CD14-positive monocyte (primary cell): ENCODE measurements around the gene DNAJC2. TPM values are rescaled to one million over a fixed set of nuclear protein-coding genes. Genes with fewer than 3 reads are reported as not detected.

Experiments used
- DNase-seq, 3 donors: peaks; one replicate each; pipeline ENCODE4 v3.0.0-alpha.2; 2011 to 2022
- H2AFZ ChIP-seq: 2 replicates; pipeline ENCODE4 v1.6.0; 2012; ENCODE audit warnings: mild to moderate bottlenecking, low read depth, low read length, inconsistent platforms; ENCODE audit not compliant: insufficient read depth, poor library complexity, severe bottlenecking
- H3K27ac ChIP-seq, 2 donors: 1 replicate in 1 of 2; 2 replicates in 1 of 2; pipeline ENCODE4 v1.5.1; 2012 to 2013; ENCODE audit warnings: low read length in 2 of 2, control low read depth in 1 of 2, inconsistent platforms in 1 of 2, low read depth in 1 of 2, mild to moderate bottlenecking in 1 of 2
- H3K27me3 ChIP-seq, 2 donors: one replicate each; pipeline versions ENCODE4 v1.6.0 to v1.6.1; 2011 to 2013; ENCODE audit warnings: low read length in 2 of 2; ENCODE audit not compliant: control insufficient read depth in 2 of 2, insufficient read depth in 2 of 2
- H3K36me3 ChIP-seq, 2 donors: replicated peaks in 1 of 2; 1 replicate in 1 of 2; 2 replicates in 1 of 2; pipeline versions ENCODE4 v1.5.1 to v1.6.1; 2012 to 2013; ENCODE audit warnings: low read length in 2 of 2, control low read depth in 1 of 2, inconsistent platforms in 1 of 2, mild to moderate bottlenecking in 1 of 2; ENCODE audit not compliant: insufficient read depth in 2 of 2, control insufficient read depth in 1 of 2
- H3K4me1 ChIP-seq, 2 donors: 1 replicate in 1 of 2; 2 replicates in 1 of 2; pipeline versions ENCODE4 v1.5.1 to v1.6.1; 2012 to 2013; ENCODE audit warnings: low read length in 2 of 2, control low read depth in 1 of 2, inconsistent platforms in 1 of 2, mild to moderate bottlenecking in 1 of 2, moderate library complexity in 1 of 2; ENCODE audit not compliant: insufficient read depth in 2 of 2, control insufficient read depth in 1 of 2
- H3K4me2 ChIP-seq: replicated peaks from 2 replicates; pipeline ENCODE3; 2012; ENCODE audit warnings: low read length, moderate library complexity, mild to moderate bottlenecking; ENCODE audit not compliant: poor library complexity, severe bottlenecking; ENCODE audit errors: extremely low read depth
- H3K4me3 ChIP-seq, 3 experiments: fragments of 200-600 bp in 1 of 3; sonication (generic) in 1 of 3; replicated peaks in 1 of 3; 1 replicate in 2 of 3; 2 replicates in 1 of 3; pipeline ENCODE4 v1.5.1; 2011 to 2013; ENCODE audit warnings: low read length in 3 of 3, mild to moderate bottlenecking in 3 of 3, control low read depth in 2 of 3, low read depth in 2 of 3, inconsistent platforms in 1 of 3, moderate library complexity in 1 of 3
- H3K79me2 ChIP-seq: 2 replicates; pipeline ENCODE4 v1.6.0; 2012; ENCODE audit warnings: mild to moderate bottlenecking, control low read depth, inconsistent platforms, low read length, moderate library complexity; ENCODE audit not compliant: insufficient read depth
- H3K9ac ChIP-seq: 2 replicates; pipeline ENCODE4 v1.6.0; 2017; ENCODE audit warnings: low read length, mild to moderate bottlenecking; ENCODE audit not compliant: insufficient read depth, poor library complexity, severe bottlenecking
- H3K9me3 ChIP-seq, 2 donors: replicated peaks in 1 of 2; 1 replicate in 1 of 2; 2 replicates in 1 of 2; pipeline versions ENCODE4 v1.5.1 to v1.6.1; 2012 to 2013; ENCODE audit warnings: low read length in 2 of 2, control low read depth in 1 of 2; ENCODE audit not compliant: control insufficient read depth in 1 of 2, insufficient read depth in 1 of 2
- H4K20me1 ChIP-seq: 2 replicates; pipeline ENCODE4 v1.6.0; 2012; ENCODE audit warnings: mild to moderate bottlenecking, low read length, control low read depth, moderate library complexity; ENCODE audit not compliant: insufficient read depth
- H3K27ac Mint-ChIP-seq, 7 donors: one replicate each; pipeline ENCODE4 v1.8.0; 2020; ENCODE audit warnings: mild to moderate bottlenecking in 7 of 7, mixed read lengths in 7 of 7, moderate library complexity in 6 of 7, inconsistent platforms in 2 of 7
- H3K27me3 Mint-ChIP-seq, 3 donors: one replicate each; pipeline ENCODE4 v1.8.0; 2021 to 2022; ENCODE audit warnings: low read depth in 3 of 3, mild to moderate bottlenecking in 3 of 3, mixed read lengths in 3 of 3, moderate library complexity in 3 of 3, inconsistent platforms in 1 of 3
- H3K36me3 Mint-ChIP-seq, 2 donors: one replicate each; pipeline ENCODE4 v1.8.0; 2020; ENCODE audit warnings: mixed read lengths in 2 of 2, inconsistent platforms in 1 of 2, mild to moderate bottlenecking in 1 of 2
- H3K4me1 Mint-ChIP-seq: one replicate; pipeline ENCODE4 v1.8.0; 2020; ENCODE audit warnings: mild to moderate bottlenecking, mixed read lengths
- H3K4me3 Mint-ChIP-seq, 2 donors: one replicate each; pipeline ENCODE4 v1.8.0; 2020; ENCODE audit warnings: mild to moderate bottlenecking in 2 of 2, mixed read lengths in 2 of 2, moderate library complexity in 1 of 2
- H3K9me3 Mint-ChIP-seq, 7 donors: one replicate each; pipeline ENCODE4 v1.8.0; 2020 to 2022; ENCODE audit warnings: mixed read lengths in 7 of 7, mild to moderate bottlenecking in 6 of 7, moderate library complexity in 6 of 7, inconsistent platforms in 2 of 7
- WGBS: methylation state at CpG from one replicate; pipeline ENCODE4 v1.1.5; 2013; ENCODE audit warnings: missing lambda C conversion rate; ENCODE audit not compliant: insufficient coverage; 5-methylcytosine and 5-hydroxymethylcytosine counted together
- intact Hi-C, 2 donors: fragments of 100-400 bp; cut with micrococcal nuclease; formaldehyde crosslinking; loops; one replicate each; pipeline versions ENCODE4 v1.15.0 to v1.15.1; 2023
- polyA plus RNA-seq, 3 donors: library from polyadenylated mRNA; depleted of rRNA in 1 of 3; unstranded in 2 of 3; stranded (reverse) in 1 of 3; fragments of 300-500 nt in 2 of 3; fragments of >200 nt in 1 of 3; fragmentation: Illumina TruSeq in 2 of 3; gene quantifications; 1 replicate in 2 of 3; 2 replicates in 1 of 3; pipeline ENCODE4 v1.2.3, GENCODE V29; 2012 to 2021
- TF ChIP-seq, protein P1 (sequence below): fragments of 200-600 bp; IDR thresholded peaks from one replicate; pipeline ENCODE4 v1.8.0; 2022; ENCODE audit warnings: antibody characterized with exemption, mild to moderate bottlenecking

DNAJC2 gene
- polyA plus RNA-seq, 3 donors: 5.6 to 18.6 (median 8.8) TPM

DNA sequence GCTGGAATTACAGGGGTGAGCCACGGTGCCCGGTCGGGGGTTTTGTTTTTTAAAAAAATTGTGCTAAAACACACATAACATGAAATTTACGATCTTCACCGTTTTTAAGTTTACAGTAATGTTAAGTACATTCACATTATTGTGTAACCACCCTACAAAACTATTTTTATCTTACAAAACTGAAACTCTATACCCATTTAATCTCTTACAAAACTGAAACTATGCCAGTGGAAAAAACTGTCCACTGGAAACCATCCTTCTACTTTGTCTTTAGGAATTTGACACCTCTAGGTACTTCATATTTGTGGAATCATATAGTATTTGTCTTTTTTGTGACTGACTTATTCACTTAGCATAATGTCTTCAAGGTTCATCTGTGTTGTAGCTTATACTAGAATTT is 1.8 kb upstream of the DNAJC2 start:
- H3K9ac ChIP-seq: no peak overlapping the region
- peak overlapping the region in 1 of 2 donors; percentile 48 for H3K4me3 Mint-ChIP-seq
- peak overlapping the region in 1 of 7 donors; percentile 95 for H3K27ac Mint-ChIP-seq
- H3K27me3 Mint-ChIP-seq: no peaks in the 10 kb centered on the region
- intact Hi-C loops: no loop called here
- H3K79me2 ChIP-seq: peaks cover 85% of the 10 kb centered on the region
- H3K4me1 Mint-ChIP-seq: peaks cover 54% of the 10 kb centered on the region
- TF ChIP-seq, protein P1, sequence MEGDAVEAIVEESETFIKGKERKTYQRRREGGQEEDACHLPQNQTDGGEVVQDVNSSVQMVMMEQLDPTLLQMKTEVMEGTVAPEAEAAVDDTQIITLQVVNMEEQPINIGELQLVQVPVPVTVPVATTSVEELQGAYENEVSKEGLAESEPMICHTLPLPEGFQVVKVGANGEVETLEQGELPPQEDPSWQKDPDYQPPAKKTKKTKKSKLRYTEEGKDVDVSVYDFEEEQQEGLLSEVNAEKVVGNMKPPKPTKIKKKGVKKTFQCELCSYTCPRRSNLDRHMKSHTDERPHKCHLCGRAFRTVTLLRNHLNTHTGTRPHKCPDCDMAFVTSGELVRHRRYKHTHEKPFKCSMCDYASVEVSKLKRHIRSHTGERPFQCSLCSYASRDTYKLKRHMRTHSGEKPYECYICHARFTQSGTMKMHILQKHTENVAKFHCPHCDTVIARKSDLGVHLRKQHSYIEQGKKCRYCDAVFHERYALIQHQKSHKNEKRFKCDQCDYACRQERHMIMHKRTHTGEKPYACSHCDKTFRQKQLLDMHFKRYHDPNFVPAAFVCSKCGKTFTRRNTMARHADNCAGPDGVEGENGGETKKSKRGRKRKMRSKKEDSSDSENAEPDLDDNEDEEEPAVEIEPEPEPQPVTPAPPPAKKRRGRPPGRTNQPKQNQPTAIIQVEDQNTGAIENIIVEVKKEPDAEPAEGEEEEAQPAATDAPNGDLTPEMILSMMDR: no peak
- peak overlapping the region; percentile 95 for H2AFZ ChIP-seq
- no peaks in the 10 kb centered on the region for H3K27me3 ChIP-seq
- H3K9me3 ChIP-seq: no peaks in the 10 kb centered on the region
- no peak overlapping the region for H3K4me3 ChIP-seq
- peak overlapping the region; percentile 91 for H3K4me2 ChIP-seq
- H3K9me3 Mint-ChIP-seq: no peaks in the 10 kb centered on the region
- H3K36me3 Mint-ChIP-seq: peaks cover 8 to 10% of the 10 kb centered on the region in 2 donors
- no CpG with 5 or more reads among the region's 5 CpGs for WGBS
- H4K20me1 ChIP-seq: peaks cover 16% of the 10 kb centered on the region
- peaks cover 42 to 66% of the 10 kb centered on the region in 2 donors for H3K4me1 ChIP-seq
- no peak overlapping the region for H3K27ac ChIP-seq
- no peak for DNase-seq
- peaks cover 11 to 16% of the 10 kb centered on the region in 2 donors for H3K36me3 ChIP-seq

DNA sequence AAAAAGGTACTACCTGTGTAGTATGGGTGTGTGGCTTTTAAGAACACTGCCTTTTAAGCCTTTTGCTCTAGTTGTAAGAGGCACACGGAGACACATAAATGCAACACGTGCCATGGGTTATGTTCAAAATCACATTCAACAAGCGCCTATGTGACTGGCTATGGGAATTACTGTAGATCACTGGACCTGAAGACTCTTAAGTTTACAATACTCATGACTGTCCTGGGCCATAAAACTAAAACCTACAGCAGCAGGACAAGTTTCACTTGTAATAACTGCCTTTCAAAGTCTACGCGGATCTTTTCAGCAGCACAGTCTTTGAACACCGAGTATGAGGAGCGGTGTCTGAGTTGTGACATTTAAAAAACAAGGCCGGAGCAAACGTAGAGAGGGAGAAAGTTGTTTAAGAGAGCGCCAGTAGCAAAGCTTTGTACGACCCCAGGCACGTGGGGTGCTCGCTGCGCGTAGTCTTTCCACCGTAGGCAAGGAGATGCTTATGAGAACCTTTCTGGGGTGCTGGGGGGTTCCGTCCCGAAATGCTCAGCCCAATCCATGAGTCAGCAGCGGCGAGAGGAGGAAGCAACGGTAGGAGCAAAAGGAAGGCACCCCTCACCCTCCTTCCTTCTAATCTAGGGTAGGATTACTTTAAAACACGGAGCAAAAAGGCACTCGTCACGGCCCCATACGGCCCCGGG is 662 bp downstream of the DNAJC2 start:
- Histone ChIP-seq H4K20me1 (no peaks in the 10 kb centered on the region), H3K9ac (peak overlapping the region; percentile 95), H3K9me3 (no peaks in the 10 kb centered on the region), H3K4me2 (peak overlapping the region; percentile 97), H3K4me3 (peak overlapping the region; percentile 78 to 98 (median 90)), H3K27me3 (no peaks in the 10 kb centered on the region), H3K4me1 (peaks cover 26 to 48% of the 10 kb centered on the region in 2 donors), H3K79me2 (peaks cover 81% of the 10 kb centered on the region), H3K36me3 (peaks cover 28 to 30% of the 10 kb centered on the region in 2 donors), H2AFZ (peak overlapping the region; percentile 98), H3K27ac (peak overlapping the region; percentile 88 to 95)
- Mint-ChIP-seq H3K27ac (peak overlapping the region; percentile 93 to 97 (median 95)), H3K36me3 (peaks cover 30 to 32% of the 10 kb centered on the region in 2 donors), H3K4me3 (peak overlapping the region; percentile 96 to 98), H3K27me3 (no peaks in the 10 kb centered on the region), H3K9me3 (no peaks in the 10 kb centered on the region), H3K4me1 (peaks cover 45% of the 10 kb centered on the region)
- peak; percentile 46 to 66 (median 47) for DNase-seq
- 1% methylated on average over 18 of the region's 26 CpGs for WGBS
- intact Hi-C loops: loop anchor here in 1 of 2 donors (5.0 kb wide), 1 partner anchor 47 kb away; the partner anchor contains the start of gene PMPCB
- TF ChIP-seq, protein P1: no peak
